Upper lobe of left lung (tissue), 4 donors: Measurements from ENCODE around the gene HERPUD1.

Source experiments
- CTCF ChIP-seq, 6 experiments: fragments of 450-650 bp in 4 of 6; fragments of 200-600 bp in 2 of 6; sonication (generic) in 2 of 6; IDR thresholded peaks; one replicate each; pipeline ENCODE4 v1.5.1; 2016 to 2019; ENCODE audit warnings: antibody characterized with exemption in 6 of 6
- EP300 ChIP-seq, 4 donors: sonication (generic); formaldehyde crosslinking; IDR thresholded peaks; one replicate each; pipeline ENCODE4 v1.5.1; 2017; ENCODE audit warnings: antibody characterized with exemption in 4 of 4, control low read depth in 2 of 4
- POLR2A ChIP-seq, 4 donors: fragments of 450-650 bp; IDR thresholded peaks; one replicate each; pipeline ENCODE4 v1.5.1; 2016 to 2017; ENCODE audit warnings: antibody characterized with exemption in 4 of 4, mild to moderate bottlenecking in 2 of 4
- POLR2AphosphoS5 ChIP-seq, 2 donors: sonication (generic); formaldehyde crosslinking; IDR thresholded peaks; one replicate each; pipeline ENCODE4 v1.5.1; 2017; ENCODE audit warnings: antibody characterized with exemption in 2 of 2

- TF ChIP-seq CTCF (IDR thresholded peaks at IDR 0.05) (no peak), POLR2AphosphoS5 (IDR thresholded peaks at IDR 0.05) (no peak), POLR2A (IDR thresholded peaks at IDR 0.05) (no peak), EP300 (IDR thresholded peaks at IDR 0.05) (no peak)
These were observed 24.1 kb downstream of the HERPUD1 start for GRCh38 chr16:56956076-56956475.
